Small intestine (tissue), 7 donors: Measurements from ENCODE around the gene SNRK. TPM values are rescaled to one million over a fixed set of nuclear protein-coding genes. Genes with fewer than 3 reads are reported as not detected.
"Not testable (repeated sequence)": the region's sequence is repeated elsewhere in the genome, so short reads cannot be mapped to it uniquely, and the experiment has no call there.

ENCODE experiments used
- DNase-seq, 2 donors: peaks; one replicate each; pipeline versions ENCODE4 v3.0.0 to v3.0.0-alpha.2; 2013
- FAIRE-seq: peaks from 2 replicates; lab custom pipeline; 2012; peaks lifted over from hg19 to GRCh38; lab: Jason Lieb, UNC
- H3K27ac ChIP-seq, 3 donors: one replicate each; pipeline ENCODE4 v1.5.1; 2013; ENCODE audit warnings: low read length in 2 of 3, mild to moderate bottlenecking in 2 of 3, control low read depth in 1 of 3, inconsistent platforms in 1 of 3, low read depth in 1 of 3, moderate library complexity in 1 of 3
- H3K27me3 ChIP-seq, 3 donors: one replicate each; pipeline ENCODE4 v1.6.1; 2013; ENCODE audit warnings: low read length in 3 of 3, inconsistent platforms in 1 of 3; ENCODE audit not compliant: control insufficient read depth in 3 of 3, insufficient read depth in 3 of 3
- H3K36me3 ChIP-seq, 3 donors: one replicate each; pipeline ENCODE4 v1.6.1; 2013; ENCODE audit warnings: low read length in 3 of 3, inconsistent platforms in 1 of 3, low read depth in 1 of 3, mild to moderate bottlenecking in 1 of 3, moderate library complexity in 1 of 3; ENCODE audit not compliant: control insufficient read depth in 3 of 3, insufficient read depth in 2 of 3
- H3K4me1 ChIP-seq, 3 donors: one replicate each; pipeline ENCODE4 v1.6.1; 2013; ENCODE audit warnings: low read length in 2 of 3, inconsistent platforms in 1 of 3, low read depth in 1 of 3, mild to moderate bottlenecking in 1 of 3, moderate library complexity in 1 of 3; ENCODE audit not compliant: control insufficient read depth in 3 of 3, insufficient read depth in 2 of 3
- H3K4me3 ChIP-seq, 3 donors: one replicate each; pipeline ENCODE4 v1.5.1; 2013; ENCODE audit warnings: low read length in 3 of 3, control low read depth in 1 of 3, inconsistent platforms in 1 of 3, low read depth in 1 of 3, mild to moderate bottlenecking in 1 of 3, moderate library complexity in 1 of 3
- H3K9me3 ChIP-seq, 2 donors: one replicate each; pipeline ENCODE4 v1.6.1; 2013; ENCODE audit warnings: low read depth in 1 of 2, low read length in 1 of 2; ENCODE audit not compliant: control insufficient read depth in 2 of 2, insufficient read depth in 1 of 2
- WGBS, 3 donors: extraction: QIAGEN DNeasy Blood & Tissue Kit; methylation state at CpG; one replicate each; pipeline ENCODE4 v1.1.7; 2013; 5-methylcytosine and 5-hydroxymethylcytosine counted together
- polyA plus RNA-seq, 4 donors: library from polyadenylated mRNA; stranded (reverse) in 3 of 4; unstranded in 1 of 4; fragments of 200-250 nt in 3 of 4; fragments of 120-200 nt in 1 of 4; gene quantifications; one replicate each; pipeline versions ENCODE4 v1.2.1 to v1.2.3, GENCODE V29; 2013
- donor health status: healthy with polysubstance abuse.
- donor health status: control.
- donor health status: control.
- donor health status: Bipolar disorder and iron deficiency.
- donor health status: healthy.

SNRK gene
- polyA plus RNA-seq, 4 donors, result 14.9 to 27.5 (median 17.3) TPM

DNA sequence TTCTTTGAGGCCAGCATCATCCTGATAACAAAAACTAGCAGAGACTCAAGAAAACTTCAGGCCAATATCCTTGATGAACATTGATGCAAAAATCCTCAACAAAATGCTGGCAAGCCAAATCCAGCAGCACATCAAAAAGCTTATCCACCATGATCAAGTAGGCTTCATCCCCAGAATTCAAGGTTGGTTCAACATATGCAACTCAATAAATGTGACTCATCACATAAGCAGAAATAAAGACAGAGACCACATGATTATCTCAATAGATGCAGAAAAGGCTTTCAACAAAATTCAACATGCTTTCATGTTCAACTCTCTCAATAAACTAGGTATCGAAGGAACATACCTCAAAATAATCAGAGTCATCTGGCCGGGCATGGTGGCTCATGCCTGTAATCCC, 69.7 kb downstream of the SNRK start:
- FAIRE-seq, H3K27me3 ChIP-seq: not testable (repeated sequence)

DNA sequence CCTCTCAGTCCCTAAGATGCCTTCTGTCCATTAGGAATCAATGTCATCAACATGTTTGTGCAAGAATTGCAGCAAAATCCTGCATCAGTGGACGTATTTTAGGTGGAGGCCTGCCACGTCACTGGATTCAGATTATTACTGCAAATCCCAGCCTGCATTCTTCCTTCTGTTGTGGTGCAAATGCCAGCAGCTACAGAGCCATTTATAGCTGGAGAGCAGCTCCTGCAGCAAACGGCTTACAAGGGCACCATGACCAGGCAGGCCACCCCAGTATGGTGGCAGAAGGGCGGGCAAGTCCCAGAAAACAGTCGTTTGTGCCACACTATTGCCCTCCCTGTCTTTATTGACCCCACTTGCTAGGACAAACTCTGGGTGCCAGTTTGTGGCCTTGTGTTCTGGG, 74.7 kb downstream of the SNRK start:
- no peak overlapping the region for H3K27ac ChIP-seq
- H3K4me1 ChIP-seq, result no peaks in the 10 kb centered on the region
- 78 to 88% (median 82%) methylated on average over 5 of the region's 5 CpGs for WGBS, 3 donors
- H3K9me3 ChIP-seq, result peaks cover 0 to 5% of the 10 kb centered on the region in 2 donors
- FAIRE-seq (no peak), DNase-seq (no peak)
- peaks cover 0 to 15% (median 0%) of the 10 kb centered on the region in 3 donors for H3K36me3 ChIP-seq
- H3K27me3 ChIP-seq, result no peaks in the 10 kb centered on the region
- H3K4me3 ChIP-seq, result no peak overlapping the region

More for the DNA sequence above, 69.7 kb downstream of the SNRK start:
- not testable (repeated sequence) for H3K4me1 ChIP-seq, H3K4me3 ChIP-seq, H3K27ac ChIP-seq, H3K36me3 ChIP-seq, DNase-seq
- peaks cover 2 to 16% of the 10 kb centered on the region in 2 donors for H3K9me3 ChIP-seq
- 98 to 100% (median 99%) methylated on average over 2 of the region's 2 CpGs for WGBS, 3 donors

DNA sequence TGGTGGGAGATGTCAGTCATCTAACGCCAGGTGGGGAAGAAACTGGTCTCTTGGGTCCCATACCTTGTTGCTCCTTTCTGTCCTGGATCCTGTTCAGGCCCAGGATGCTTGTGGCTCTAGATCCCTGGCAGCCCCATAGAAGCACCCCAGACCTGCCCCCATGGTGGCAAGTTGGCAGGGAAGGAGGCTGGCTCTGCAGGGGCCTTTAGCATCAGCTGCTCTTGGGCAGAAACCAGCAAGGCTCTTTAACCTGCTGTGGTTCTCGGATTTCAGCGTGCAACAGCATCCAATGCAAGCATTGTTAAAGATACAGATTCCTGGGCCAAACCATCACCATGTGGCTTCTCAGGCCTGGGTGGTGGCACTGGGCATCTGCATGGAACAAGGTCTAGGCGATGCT, 75.8 kb downstream of the SNRK start:
- Histone ChIP-seq H3K36me3 (peaks cover 0 to 18% (median 2%) of the 10 kb centered on the region in 3 donors), H3K4me3 (no peak overlapping the region), H3K4me1 (no peaks in the 10 kb centered on the region), H3K9me3 (no peaks in the 10 kb centered on the region), H3K27me3 (no peaks in the 10 kb centered on the region), H3K27ac (no peak overlapping the region)
- DNase-seq, result no peak
- WGBS, 3 donors, result 90 to 97% (median 96%) methylated on average over 4 of the region's 4 CpGs
- no peak for FAIRE-seq

DNA sequence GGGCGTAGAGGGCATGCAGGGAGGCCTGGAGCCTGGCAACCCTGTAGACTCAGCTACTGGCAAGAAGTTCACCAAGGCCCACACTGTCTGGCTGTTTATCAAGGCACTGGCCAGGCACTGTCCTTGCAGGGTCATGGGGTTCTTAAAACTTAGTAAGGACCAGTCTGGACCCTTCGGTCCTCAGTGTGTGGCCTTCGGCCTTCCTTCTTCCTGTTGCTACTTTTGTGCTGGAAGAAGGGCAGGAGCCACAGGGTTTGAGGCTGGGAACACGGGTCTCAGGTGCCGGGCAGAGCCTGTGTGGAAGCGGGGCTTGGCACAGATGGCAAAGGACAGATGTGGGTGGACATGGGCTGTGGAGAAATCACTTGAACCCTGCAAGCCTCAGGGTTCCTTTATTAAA, 76.6 kb downstream of the SNRK start:
- FAIRE-seq (no peak), DNase-seq (no peak)
- H3K36me3 ChIP-seq, result peaks cover 0 to 18% (median 2%) of the 10 kb centered on the region in 3 donors
- no peak overlapping the region for H3K4me3 ChIP-seq
- H3K27ac ChIP-seq, result no peak overlapping the region
- H3K9me3 ChIP-seq, result no peaks in the 10 kb centered on the region
- H3K27me3 ChIP-seq, result no peaks in the 10 kb centered on the region
- 91 to 100% (median 92%) methylated on average over 6 of the region's 6 CpGs for WGBS, 3 donors
- H3K4me1 ChIP-seq, result no peaks in the 10 kb centered on the region

DNA sequence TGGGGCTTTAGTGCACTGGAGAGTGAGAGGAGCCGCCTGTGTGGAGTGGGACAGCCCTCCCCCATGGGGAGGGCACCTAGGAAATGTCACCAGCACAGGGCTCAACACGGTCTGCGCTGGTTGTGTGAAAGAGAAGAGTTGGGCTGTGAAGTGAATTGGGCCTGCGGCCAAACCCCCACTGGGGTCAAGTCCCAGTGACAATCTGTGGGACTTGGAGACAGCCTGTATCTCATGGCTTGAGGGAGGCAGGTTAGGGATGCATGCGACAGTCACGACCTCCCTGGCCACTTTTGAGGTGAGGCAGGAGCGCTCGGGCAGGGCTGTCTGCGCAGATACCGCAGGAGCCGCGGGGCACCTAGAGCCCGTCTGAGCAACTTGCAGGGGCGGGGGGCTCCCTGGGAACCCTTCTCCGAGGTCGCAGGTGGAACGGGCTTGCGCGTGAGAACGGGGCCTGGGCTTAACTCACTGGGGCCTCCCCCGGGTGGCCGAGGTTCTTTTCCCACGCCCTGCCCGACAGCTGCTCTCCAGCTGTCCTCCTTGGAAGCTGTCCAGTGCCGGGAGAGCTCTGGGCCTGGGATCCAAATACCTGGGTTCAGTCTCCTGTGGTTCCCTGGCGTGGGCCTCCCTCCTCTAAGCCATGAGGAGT, 77.4 kb downstream of the SNRK start:
- DNase-seq (no peak), FAIRE-seq (no peak)
- H3K4me1 ChIP-seq, result no peaks in the 10 kb centered on the region
- no peaks in the 10 kb centered on the region for H3K9me3 ChIP-seq
- peaks cover 0 to 18% (median 2%) of the 10 kb centered on the region in 3 donors for H3K36me3 ChIP-seq
- no peak overlapping the region for H3K27ac ChIP-seq
- no peaks in the 10 kb centered on the region for H3K27me3 ChIP-seq
- 69 to 77% (median 75%) methylated on average over 21 to 26 of the region's 26 CpGs for WGBS, 3 donors
- H3K4me3 ChIP-seq, result no peak overlapping the region

DNA sequence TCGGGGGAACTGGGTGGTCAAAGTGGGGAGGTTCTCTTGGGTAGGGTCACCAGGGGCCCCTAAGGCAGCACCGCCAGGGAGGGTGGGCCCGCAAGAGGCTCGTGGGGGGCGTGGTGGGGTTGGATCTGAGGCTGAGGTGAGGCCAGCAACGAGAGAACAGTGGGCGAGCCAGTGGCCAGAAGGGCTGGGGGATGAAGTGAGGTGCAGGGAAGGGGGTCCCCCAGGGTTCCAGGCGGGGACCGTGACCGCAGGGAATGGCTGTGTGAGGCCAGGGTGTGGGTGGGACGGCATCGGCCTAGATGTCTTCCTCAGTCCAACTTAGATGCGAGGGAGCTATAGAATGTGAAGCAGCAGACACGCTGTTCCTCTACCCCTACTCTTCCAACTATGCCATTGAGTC, 78.2 kb downstream of the SNRK start:
- Histone ChIP-seq H3K27me3 (no peaks in the 10 kb centered on the region), H3K4me3 (no peak overlapping the region), H3K36me3 (peaks cover 0 to 18% (median 2%) of the 10 kb centered on the region in 3 donors), H3K9me3 (no peaks in the 10 kb centered on the region), H3K27ac (no peak overlapping the region), H3K4me1 (no peaks in the 10 kb centered on the region)
- WGBS, 3 donors, result 93 to 97% (median 94%) methylated on average over 14 of the region's 14 CpGs
- FAIRE-seq (no peak), DNase-seq (no peak)

DNA sequence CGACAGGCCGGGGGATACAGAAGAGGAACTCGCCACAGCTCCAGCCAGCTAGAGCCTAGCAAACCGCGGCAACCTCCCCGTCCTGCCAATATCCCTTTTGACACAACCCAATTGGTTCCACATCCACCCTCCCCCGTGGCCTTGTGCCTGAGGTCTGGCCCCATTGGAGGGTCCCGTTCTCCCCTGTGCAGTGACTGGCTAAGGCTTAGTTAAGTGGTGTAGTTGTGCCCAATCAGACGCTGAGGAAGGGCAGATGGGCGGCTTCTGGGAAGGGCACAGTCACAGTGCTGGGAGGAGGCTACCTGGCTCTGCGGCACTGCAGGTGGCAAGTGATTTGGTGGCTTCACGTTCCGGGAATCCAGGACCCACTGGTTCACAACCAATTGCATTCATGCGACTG, 78.6 kb downstream of the SNRK start:
- H3K4me3 ChIP-seq, result no peak overlapping the region
- 95 to 97% (median 96%) methylated on average over 14 of the region's 14 CpGs for WGBS, 3 donors
- H3K4me1 ChIP-seq, result no peaks in the 10 kb centered on the region
- H3K27me3 ChIP-seq, result no peaks in the 10 kb centered on the region
- no peaks in the 10 kb centered on the region for H3K9me3 ChIP-seq
- FAIRE-seq, result no peak
- no peak overlapping the region for H3K27ac ChIP-seq
- peaks cover 0 to 18% (median 2%) of the 10 kb centered on the region in 3 donors for H3K36me3 ChIP-seq
- no peak for DNase-seq

DNA sequence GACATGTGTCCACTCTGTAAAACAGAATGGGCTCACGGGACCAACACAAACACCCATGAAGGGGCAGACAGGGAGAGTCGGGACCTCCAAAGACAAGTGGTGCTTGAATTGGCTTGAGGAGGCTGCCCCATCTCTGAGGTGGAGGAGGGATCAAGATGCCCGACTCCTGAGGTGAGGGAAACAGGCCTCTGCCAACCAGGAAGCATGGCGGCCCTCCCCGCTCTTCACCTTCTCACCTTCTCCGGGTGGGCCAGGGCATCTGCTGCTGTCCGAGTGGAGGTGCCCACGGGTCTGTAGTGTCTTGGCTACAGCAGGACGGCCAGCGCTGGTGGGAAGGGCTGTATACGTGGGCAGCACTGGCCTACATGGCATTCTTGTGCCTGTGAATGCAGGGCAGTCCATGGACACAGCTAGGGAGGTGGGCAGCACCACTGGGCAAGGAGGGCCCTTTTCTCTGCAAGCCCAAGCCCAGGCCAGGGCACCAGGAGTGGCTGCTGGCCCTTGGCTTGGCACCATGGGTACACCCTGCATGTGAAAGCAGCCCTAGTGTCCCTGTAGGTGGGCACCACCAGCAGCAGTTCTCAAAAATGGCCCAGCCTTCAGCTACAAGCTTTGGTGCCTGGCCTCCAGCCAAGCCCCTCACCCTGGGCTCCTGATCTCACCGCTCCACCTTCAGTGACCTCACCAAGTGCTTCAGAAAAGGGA, 79.4 kb downstream of the SNRK start:
- no peaks in the 10 kb centered on the region for H3K4me1 ChIP-seq
- H3K4me3 ChIP-seq, result no peak overlapping the region
- H3K9me3 ChIP-seq, result no peaks in the 10 kb centered on the region
- FAIRE-seq (no peak), DNase-seq (no peak)
- no peaks in the 10 kb centered on the region for H3K27me3 ChIP-seq
- 94 to 95% (median 94%) methylated on average over 12 of the region's 12 CpGs for WGBS, 3 donors
- H3K36me3 ChIP-seq, result peaks cover 0 to 18% (median 2%) of the 10 kb centered on the region in 3 donors
- H3K27ac ChIP-seq, result no peak overlapping the region
